NK-92 (cell line): ENCODE data around the gene DLX3.

Source experiments
- DNase-seq: peaks from one replicate; lab custom pipeline; 2025; ENCODE audit not compliant: unreplicated experiment; lab: John Stamatoyannopoulos, UW

The DLX3 gene

GRCh38 chr17:49992933-49993422 lies 2.0 kb downstream of the DLX3 start:
- DNase-seq: no peak

DNA sequence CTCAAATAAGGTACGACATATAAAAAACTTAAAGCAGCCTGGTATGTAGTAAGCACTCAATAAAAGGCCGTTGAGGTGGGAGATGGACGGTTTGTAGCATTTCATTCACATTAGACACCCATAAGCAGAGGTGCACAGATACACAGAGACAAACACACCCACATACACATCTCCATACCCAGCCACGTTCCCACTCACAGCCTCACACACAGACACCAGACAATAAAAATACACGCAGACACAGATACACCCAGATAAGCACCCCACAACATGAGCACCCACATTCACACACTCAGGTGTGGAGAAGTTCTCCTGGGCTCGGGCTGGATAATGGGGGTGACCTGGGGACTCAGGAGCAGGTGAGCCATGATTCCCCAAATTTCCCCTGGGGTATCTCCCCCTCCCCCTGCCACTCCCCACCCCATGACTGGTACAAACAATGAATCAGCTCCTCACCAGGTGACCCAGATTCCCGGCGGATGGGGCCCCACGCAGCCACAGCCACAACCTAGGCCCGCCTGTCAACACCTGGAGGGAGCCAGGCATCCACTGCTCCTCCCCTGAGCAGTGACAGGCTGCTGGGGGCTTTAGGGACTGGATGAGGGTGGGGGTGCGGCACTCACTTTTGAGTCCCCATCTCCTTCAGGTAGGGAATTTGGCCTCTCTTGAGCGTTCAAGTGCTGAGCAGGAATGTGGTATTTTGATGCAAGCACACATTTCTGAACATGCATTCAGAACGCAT lies 2.7 kb downstream of the DLX3 start:
- DNase-seq: no peak

DNA sequence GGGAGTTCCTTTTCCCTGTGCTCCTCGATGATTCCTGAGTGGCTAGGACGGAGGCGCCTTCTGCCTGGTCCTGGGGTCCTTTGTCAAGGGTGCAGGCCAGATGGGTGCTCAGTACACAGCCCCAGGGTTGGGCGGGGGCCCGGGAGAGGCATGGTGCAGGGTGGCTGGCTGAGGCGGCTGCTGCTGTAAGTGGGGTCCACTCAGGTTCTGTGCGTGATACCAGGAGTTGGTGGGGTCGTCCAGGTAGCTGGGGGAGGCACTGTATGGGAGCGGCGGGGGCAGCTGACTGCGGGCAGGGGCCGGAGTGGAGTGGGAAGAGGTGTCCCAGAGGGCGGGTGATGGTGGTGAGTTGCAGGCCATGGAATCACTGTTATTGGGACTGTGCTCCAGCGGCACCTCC lies 3.6 kb downstream of the DLX3 start:
- no peak for DNase-seq

- DNase-seq: no peak
Observed at GRCh38 chr17:49990921-49991320, 4.1 kb downstream of the DLX3 start.

DNA sequence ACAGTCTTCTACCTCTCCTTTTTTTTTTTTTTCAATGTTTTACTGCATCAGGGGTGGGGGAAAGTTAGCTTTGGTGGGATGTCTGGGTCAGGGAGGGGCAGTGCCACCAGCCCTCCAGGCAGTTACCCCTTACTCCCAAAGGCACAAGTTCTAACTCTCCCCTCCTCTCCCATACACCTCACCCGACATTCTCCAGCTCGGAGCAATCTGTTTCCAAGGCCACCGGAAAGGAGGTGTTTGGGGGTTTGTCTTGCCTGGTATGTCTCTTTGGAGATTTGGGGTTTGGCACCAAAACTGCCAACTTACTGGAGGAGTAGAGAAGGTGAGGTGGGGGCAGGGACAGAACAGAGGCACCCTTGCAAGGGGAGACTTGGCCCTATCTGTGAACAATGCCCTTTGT lies 4.7 kb downstream of the DLX3 start:
- DNase-seq: no peak

GRCh38 chr17:49989518-49989880 lies 5.5 kb downstream of the DLX3 start:
- no peak for DNase-seq

DNA sequence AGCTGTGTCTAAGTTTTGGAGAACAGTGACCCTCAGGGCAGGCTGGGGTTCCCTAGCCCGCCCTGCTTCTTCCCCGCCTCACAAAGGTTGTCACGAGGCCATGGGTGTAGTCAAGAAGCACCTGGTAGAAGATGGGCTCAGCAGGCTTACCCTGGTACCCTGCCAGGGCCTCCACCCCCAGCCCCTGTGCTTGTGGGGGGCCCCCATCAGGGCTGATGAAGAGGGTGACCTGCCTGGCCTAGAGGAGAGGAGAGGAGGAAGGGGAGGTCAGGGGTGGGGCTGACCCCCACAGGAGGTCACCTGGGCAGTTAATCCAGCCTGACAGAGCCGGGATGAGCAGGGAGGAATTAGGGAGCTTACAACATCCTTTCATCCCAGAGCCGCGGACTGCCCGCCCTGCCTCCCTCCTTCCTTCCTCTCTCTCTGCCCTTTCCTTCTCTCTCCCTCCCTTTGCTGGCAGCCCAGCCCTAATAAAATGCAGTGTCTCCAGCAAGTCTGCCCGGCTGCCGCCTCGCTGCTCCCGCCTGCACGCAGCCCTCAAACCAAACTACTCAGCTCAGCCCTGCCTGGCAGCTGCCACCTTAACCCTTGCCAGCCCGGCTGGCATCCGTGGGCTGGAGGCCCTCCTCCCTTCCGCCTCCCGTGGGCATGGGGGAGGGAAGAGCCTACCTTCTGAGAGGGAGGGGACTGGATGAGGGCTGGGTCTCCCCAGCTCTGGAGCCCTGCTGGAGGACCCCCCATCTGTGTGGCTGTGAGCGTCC lies 7.2 kb downstream of the DLX3 start:
- DNase-seq: no peak

DNA sequence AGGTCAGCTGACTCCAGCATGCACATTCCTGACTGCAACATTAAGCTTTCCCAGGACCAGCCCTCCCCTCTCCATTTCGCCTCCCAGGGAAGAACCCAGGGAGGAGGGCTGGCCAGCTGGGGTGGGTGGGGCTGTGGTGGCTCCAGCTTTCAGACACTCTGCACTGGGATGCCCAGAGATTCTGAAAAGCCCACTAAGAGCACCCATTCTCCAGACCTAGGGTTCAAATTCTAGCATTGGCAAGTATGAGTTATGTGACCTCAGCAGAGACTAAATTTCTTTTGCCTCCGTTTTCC lies 7.8 kb downstream of the DLX3 start:
- DNase-seq: no peak

GRCh38 chr17:49986396-49987289 lies 8.4 kb downstream of the DLX3 start:
- DNase-seq: no peak

GRCh38 chr17:49985310-49985990 lies 9.6 kb downstream of the DLX3 start:
- DNase-seq: no peak

DNA sequence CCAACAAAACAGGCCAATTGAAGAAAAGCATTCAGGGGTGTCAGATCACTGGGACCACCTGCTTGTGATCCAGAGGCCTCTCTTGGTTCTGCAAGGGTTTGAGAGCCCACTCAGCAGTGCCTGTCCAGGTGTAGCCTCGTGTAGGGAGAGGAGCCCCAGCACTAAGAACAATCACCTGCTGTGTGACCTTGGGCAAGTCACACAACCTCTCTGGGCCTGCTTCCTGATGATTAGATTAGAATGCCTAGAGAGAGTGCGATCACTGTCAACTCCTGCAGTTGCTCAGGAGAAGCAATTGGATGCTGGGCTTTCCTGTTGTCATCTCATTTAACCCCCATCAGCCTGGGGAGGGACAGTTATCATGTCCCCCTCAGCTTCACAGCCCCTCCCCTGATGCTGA lies 10.2 kb downstream of the DLX3 start:
- no peak for DNase-seq

DNA sequence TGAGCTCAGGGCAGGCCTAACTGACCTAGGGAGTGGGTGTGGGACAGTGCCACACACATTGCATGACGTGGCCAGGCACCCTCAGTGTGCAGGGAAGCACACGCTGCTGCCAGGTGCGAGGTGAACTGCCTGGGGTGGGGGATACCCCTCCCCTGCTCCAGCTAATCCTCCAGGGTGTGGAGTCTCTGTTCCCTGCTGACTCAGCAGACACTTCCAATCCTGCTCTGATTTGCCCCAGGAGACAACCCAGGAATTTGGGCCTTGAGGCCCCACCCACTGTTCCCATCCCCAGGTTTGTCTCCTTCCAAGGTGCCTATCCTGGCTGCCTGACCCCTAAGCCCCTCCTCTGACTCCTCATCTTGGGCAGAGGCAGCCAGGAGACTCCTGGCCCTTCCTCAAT lies 10.7 kb downstream of the DLX3 start:
- DNase-seq: no peak

DNA sequence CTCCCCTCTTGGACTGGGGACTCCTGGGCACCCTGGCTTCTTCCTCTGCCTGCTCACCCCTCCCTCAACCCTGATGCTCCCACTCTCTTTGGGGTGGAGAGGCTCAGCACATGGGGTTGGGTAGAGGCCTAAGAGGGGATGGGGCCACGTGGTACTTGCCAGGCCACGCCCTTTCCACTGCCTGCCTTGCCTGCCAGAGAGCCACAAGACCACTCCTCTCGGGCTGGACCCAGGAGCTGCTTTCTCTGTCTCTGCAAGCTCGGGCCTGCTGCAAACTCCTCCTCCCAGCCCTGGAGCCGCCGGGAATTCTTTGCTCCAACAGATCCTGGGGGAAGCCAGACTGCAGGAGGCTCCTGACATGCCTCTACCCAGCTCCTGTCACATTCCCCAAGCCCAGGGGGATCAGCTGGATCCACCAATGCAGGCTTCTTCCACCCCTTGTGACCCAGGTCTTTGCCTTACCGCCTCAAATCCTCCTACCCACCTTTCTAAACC lies 14.3 kb downstream of the DLX3 start:
- DNase-seq: no peak

DNA sequence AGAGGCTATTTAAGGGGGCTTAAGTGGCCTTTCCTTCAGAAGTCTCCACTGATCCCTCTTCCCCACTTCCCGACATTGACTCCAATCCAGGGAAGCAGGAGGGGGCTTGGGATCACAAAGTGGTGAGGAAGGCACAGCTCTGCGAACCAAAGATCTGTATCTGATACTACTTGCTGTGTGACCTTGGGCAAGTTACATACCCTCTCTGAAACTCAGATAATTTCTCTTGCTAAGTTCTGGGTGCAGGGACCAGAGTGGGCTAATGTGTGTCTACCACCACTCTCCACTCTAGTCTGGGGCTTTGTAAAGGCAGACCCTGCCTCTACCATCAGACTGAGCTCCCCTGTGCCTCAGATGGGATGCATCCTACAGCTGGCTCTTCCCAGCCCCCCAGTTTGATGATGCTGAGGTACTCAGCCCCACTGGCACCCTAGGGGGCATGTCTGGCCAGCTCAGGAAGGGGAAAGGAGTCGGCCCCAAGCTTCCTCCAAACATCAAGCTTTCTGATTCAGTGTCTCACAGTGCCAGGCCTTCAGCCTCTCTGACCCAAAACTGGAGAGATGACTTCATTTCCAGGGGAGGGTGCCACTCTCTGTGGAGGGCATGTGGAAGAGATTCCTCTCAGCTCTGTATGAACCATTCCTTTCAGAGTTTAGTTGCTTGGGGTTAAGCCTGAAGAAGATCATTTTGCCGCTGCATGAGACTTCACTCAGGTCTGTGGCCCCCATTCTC lies 15.1 kb downstream of the DLX3 start:
- no peak for DNase-seq

- no peak for DNase-seq
Observed at GRCh38 chr17:49978501-49978900, 16.5 kb downstream of the DLX3 start.

DNA sequence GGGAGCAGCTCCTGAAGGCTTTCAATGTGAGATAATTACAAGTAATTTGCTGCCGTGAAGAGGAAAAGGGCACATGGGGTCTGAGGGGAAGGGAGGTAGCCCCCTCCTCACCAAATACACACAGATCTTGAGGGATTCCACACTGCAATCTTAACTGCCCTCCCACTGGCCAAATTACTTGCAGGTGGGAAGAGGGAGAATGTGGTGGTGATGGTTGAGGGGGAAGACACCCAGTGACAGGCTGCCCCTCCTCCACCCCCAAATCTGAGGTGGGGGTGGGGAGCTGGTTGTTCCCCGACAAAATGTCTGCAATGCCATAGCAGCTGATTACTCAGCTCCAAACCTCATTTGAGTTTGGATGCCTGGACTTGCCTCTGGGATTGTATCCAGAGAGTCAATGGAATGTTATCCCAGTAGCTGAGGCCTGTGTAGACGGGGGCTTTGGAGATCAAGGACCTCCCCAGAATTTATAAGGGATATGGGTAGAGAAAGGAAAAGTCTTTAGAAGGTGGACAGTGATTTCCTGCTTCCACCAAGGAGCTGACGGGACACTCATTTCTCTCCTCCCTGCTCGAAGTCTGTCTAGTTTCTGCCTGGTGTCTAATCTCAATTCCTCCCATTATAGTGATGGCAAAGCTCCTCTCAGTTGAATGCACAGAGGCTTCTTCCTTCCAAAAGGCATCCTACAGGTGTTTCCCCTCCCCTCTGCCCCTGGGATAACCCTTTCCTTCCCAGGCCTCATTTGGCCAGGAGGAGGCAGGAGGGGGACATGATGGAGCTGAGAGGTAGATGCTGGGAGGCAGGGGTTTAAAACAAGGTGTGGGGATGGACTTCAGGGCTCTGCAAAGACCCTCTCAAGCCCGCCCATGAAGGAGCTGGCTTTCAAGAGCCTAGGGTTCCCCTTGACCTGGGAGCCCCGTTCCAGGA lies 17.3 kb downstream of the DLX3 start:
- DNase-seq: no peak

DNA sequence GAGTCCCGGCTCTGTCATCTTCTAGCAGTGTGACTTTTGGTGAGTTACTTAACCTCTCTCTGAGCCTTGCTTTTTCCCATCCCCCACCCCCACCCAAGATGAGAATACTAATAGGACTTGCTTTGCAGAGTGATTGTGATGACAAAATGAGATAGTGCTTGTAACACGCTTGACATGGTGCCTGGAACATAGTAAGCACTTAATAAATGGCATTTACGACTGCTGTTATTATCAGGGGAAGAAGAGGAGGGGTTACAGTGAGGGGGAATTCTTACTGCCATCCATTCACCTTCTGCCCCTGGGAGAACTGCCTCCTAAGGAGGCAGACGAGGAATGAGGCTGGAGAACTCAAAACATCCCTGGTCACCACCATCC lies 18.2 kb downstream of the DLX3 start:
- no peak for DNase-seq

- no peak for DNase-seq
Observed at GRCh38 chr17:49976163-49976827, 18.7 kb downstream of the DLX3 start.

- no peak for DNase-seq
Observed at GRCh38 chr17:49975531-49975930, 19.5 kb downstream of the DLX3 start.
